GM10248 (cell line): Measurements from ENCODE around the gene KIF16B.

Experiments
- CTCF ChIA-PET: fragments of 300-600 bp; sonication (Branson Sonifier 250); formaldehyde crosslinking; extraction: SDS; loops from one replicate; lab custom pipeline; 2021; ENCODE audit warnings: antibody characterized with exemption; lab: Yijun Ruan, JAX
- POLR2A ChIA-PET: fragments of 350-650 bp; sonication (Branson Sonifier 250); formaldehyde crosslinking; extraction: SDS; loops from one replicate; lab custom pipeline; 2020; ENCODE audit warnings: antibody characterized with exemption; lab: Yijun Ruan, JAX
- DNase-seq: peaks from one replicate; pipeline ENCODE4 v3.0.0; 2012; ENCODE audit errors: extremely low spot score
- TF ChIP-seq, protein P1 (sequence below): IDR thresholded peaks from 2 replicates; pipeline ENCODE4 v1.5.1; 2012; ENCODE audit warnings: mild to moderate bottlenecking, low read depth; ENCODE audit errors: extremely low read depth, missing control alignments, control extremely low read depth

The KIF16B gene

DNA sequence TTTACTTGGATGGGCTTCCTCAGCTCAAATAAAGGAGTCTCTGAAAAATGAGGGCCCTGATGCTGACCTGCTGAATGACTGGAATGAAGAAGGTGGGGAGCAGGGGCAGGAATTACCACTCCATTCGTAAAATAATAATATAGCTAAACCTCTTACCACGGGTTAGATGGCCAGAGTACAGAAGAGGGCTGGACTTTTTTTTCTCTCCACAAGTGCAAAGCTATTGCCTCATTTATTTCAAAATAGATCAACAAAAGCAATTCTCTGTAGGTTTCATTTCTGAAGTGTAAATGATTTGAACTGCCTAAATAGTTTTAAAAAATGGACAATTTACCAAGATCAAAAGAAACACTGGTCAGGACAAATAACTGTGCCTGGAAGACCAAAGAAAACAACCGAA is 256.7 kb downstream of the KIF16B start:
- no peak for DNase-seq
- TF ChIP-seq, protein P1, sequence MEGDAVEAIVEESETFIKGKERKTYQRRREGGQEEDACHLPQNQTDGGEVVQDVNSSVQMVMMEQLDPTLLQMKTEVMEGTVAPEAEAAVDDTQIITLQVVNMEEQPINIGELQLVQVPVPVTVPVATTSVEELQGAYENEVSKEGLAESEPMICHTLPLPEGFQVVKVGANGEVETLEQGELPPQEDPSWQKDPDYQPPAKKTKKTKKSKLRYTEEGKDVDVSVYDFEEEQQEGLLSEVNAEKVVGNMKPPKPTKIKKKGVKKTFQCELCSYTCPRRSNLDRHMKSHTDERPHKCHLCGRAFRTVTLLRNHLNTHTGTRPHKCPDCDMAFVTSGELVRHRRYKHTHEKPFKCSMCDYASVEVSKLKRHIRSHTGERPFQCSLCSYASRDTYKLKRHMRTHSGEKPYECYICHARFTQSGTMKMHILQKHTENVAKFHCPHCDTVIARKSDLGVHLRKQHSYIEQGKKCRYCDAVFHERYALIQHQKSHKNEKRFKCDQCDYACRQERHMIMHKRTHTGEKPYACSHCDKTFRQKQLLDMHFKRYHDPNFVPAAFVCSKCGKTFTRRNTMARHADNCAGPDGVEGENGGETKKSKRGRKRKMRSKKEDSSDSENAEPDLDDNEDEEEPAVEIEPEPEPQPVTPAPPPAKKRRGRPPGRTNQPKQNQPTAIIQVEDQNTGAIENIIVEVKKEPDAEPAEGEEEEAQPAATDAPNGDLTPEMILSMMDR: no peak
- CTCF ChIA-PET: interaction anchor here (1.2 kb wide), 1 partner anchor 69 kb away, joined by 3 read pairs; no protein-coding TSS in a partner anchor
- POLR2A ChIA-PET: no interaction called here

DNA sequence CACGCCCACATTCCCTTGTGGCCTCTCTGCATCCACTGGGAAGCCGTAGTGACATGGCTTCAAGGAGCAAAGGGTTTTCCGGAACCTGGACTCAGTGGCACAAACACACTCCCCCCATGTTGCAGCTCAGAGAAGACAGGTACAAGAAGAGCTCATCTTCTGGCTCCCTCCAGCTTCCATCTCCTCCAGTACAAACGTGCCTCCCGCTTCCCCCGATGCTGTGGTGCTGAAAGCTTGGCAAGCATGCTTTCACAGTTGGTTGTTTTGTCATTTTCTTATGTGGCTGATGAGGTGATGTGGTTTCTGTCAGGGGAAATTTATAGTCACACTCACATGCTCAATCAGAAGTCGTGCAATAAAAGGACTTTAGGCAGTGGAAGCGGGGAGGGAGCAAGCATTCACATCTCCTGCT is 258.5 kb downstream of the KIF16B start:
- TF ChIP-seq, protein P1: no peak
- ChIA-PET POLR2A (no interaction called here), CTCF (interaction anchor here (1.4 kb wide), 1 partner anchor 10 kb away, joined by 3 read pairs; no protein-coding TSS in a partner anchor)
- no peak for DNase-seq

DNA sequence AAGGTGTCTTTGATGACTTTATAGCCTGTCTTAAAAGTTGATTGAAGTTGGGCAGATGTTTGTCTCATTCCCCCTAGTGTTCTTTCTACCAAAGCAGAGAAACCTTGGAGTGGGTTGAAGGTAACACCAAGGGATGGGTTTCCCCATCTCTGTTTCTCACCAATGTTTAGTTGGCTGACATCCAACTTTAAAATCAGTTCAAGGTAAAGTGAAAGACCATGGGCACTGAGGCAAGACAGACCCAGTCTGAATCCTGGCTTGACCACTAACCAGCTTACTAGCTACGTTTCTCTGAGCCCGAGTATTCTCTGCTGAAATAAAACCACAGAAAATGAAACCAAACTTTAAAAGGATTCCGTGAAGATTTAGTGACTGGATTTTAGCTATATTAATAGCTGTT is 258.9 kb downstream of the KIF16B start:
- ChIA-PET POLR2A (no interaction called here), CTCF (no interaction called here)
- DNase-seq: no peak
- TF ChIP-seq, protein P1: no peak

DNA sequence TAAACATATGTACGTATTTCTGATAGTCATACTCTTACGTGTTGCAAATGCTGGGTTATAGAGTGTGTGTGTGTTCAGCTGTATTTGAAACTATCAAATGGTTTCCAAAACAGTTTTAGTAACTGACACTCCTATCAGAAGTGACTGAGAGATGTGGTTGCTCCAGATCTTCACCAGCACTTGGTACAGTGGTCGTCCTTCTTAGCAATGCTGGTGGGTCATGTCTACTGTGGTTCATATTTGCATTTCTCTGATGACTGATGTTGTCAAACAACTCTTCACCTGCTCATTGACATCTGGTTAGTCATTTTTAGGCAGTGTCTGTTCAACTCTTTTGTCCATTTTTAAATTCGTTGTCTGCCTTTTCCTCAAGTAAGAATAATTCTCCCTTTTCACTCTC is 259.3 kb downstream of the KIF16B start:
- TF ChIP-seq, protein P1: no peak
- CTCF ChIA-PET: no interaction called here
- POLR2A ChIA-PET: no interaction called here
- DNase-seq: no peak

DNA sequence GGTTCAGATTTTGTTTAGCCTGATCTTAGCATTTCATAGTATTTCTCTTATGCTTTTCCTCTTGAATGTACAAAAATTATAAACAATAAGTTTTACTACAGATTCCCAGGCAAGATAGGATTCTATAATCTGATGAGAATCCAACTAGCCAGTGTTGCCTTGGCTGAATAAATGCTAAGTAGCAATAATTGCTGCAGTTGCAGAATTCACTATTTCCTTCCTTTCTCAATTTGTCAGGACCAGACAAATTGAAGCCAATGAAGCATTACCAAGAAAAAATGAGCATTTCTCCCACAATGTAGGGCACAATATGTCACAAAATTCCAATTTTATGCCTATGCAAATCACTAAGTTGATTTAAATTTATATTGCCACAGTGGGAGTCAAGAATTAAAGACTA is 260.2 kb downstream of the KIF16B start:
- TF ChIP-seq, protein P1: no peak
- ChIA-PET CTCF (no interaction called here), POLR2A (no interaction called here)
- DNase-seq: no peak

DNA sequence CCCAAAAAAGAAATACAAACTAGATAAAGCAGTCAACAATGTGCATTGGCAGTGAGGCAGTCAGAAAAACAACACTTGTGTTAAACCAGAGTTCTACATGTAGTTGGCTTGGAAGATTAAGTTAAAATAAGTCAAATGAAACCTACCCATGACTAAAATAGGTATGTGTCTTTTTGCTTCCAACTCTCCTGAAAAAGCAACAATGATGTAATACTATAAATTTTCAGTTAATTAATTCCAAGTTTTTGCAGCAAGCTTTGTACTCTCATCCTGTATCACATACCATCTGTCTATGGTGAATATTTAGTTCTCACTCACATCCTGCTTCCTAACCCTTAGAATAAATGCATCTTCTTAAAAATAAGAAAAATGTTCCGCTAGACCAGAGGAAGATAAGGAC is 261.5 kb downstream of the KIF16B start:
- TF ChIP-seq, protein P1: no peak
- ChIA-PET POLR2A (no interaction called here), CTCF (interaction anchor here (1.2 kb wide), 1 partner anchor 17 kb away, joined by 4 read pairs; no protein-coding TSS in a partner anchor)
- DNase-seq: no peak
